ENCODE results near the gene LDLRAD1.
A peak's percentile ranks its signal among the peaks of the same experiment; 100 is the strongest.
"Not testable (repeated sequence)": the region's sequence is repeated elsewhere in the genome, so short reads cannot be mapped to it uniquely, and the experiment has no call there.

Gene LDLRAD1

GRCh38 chr1:54017979-54018378 lies at the start of gene LDLRAD1:
Gene LDLRAD1 (minus strand): TSS chr1:54018186. CDS start chr1:54018112, 74 bp downstream.
- no peak for DNase-seq (ENCODE audit: low spot score)

- DNase-seq (ENCODE audit: low spot score), result no peak
These were observed 46.3 kb upstream of the LDLRAD1 start for GRCh38 chr1:54064299-54064698.

GRCh38 chr1:54054438-54054749 lies 36.4 kb upstream of the LDLRAD1 start:
- DNase-seq (ENCODE audit: low spot score), result no peak

- DNase-seq (ENCODE audit: low spot score), result peak; percentile 53
These were observed 35.9 kb upstream of the LDLRAD1 start for GRCh38 chr1:54053745-54054437.

- DNase-seq (ENCODE audit: low spot score), result peak; percentile 97
These were observed 35.2 kb upstream of the LDLRAD1 start, which contains the start of the genes TCEANC2 and TMEM59 for GRCh38 chr1:54052934-54053744. Gene TCEANC2 (plus strand): TSS chr1:54053608. CDS start chr1:54054423, 815 bp downstream. Gene TMEM59 (minus strand): TSS chr1:54053204. CDS start chr1:54053188, 16 bp downstream.

GRCh38 chr1:54052431-54052933 lies 34.5 kb upstream of the LDLRAD1 start:
- DNase-seq (ENCODE audit: low spot score), result peak; percentile 80

GRCh38 chr1:54051933-54052430 lies 34.0 kb upstream of the LDLRAD1 start:
- DNase-seq (ENCODE audit: low spot score), result peak; percentile 57

GRCh38 chr1:54050435-54050834 lies 32.4 kb upstream of the LDLRAD1 start:
- not testable (repeated sequence) for DNase-seq (ENCODE audit: low spot score)

- peak; percentile 63 for DNase-seq (ENCODE audit: low spot score)
These were observed 29.7 kb upstream of the LDLRAD1 start for GRCh38 chr1:54047384-54048305.

GRCh38 chr1:54046671-54047383 lies 28.8 kb upstream of the LDLRAD1 start:
- no peak for DNase-seq (ENCODE audit: low spot score)

- no peak for DNase-seq (ENCODE audit: low spot score)
These were observed 27.5 kb upstream of the LDLRAD1 start for GRCh38 chr1:54045496-54045895.

GRCh38 chr1:54041806-54042205 lies 23.8 kb upstream of the LDLRAD1 start:
- no peak for DNase-seq (ENCODE audit: low spot score)

GRCh38 chr1:54037476-54037875 lies 19.5 kb upstream of the LDLRAD1 start:
- peak; percentile 53 for DNase-seq (ENCODE audit: low spot score)

- DNase-seq (ENCODE audit: low spot score), result no peak
These were observed 10.6 kb upstream of the LDLRAD1 start for GRCh38 chr1:54028306-54029251.

GRCh38 chr1:54027848-54028247 lies 9.9 kb upstream of the LDLRAD1 start:
- no peak for DNase-seq (ENCODE audit: low spot score)

- not testable (repeated sequence) for DNase-seq (ENCODE audit: low spot score)
These were observed 6.8 kb upstream of the LDLRAD1 start for GRCh38 chr1:54024811-54025210.

GRCh38 chr1:54024358-54024757 lies 6.4 kb upstream of the LDLRAD1 start:
- no peak for DNase-seq (ENCODE audit: low spot score)

- not testable (repeated sequence) for DNase-seq (ENCODE audit: low spot score)
These were observed 1.7 kb upstream of the LDLRAD1 start for GRCh38 chr1:54019562-54020176.

- DNase-seq (ENCODE audit: low spot score), result no peak
These were observed 649 bp upstream of the LDLRAD1 start for GRCh38 chr1:54018635-54019034.
